Neural cell (in vitro differentiated cells): Measurements from ENCODE around the gene ARHGAP10. TPM values are rescaled to one million over a fixed set of nuclear protein-coding genes. Genes with fewer than 3 reads are reported as not detected.

Experiments used
- H2AFZ ChIP-seq: fragments of 200-600, 300-800 bp; sonication (generic), shearing (Covaris generic); 2 replicates; pipeline ENCODE4 v1.6.0; 2014; ENCODE audit warnings: low read depth, mild to moderate bottlenecking, antibody characterized with exemption, low read length, moderate library complexity
- H3F3A ChIP-seq: fragments of 200-600 bp; shearing (Covaris generic); 2 replicates; pipeline ENCODE4 v1.6.1; 2016; ENCODE audit warnings: mild to moderate bottlenecking, moderate library complexity, mixed read lengths, antibody characterized with exemption, low read length; ENCODE audit not compliant: insufficient read depth, poor library complexity, severe bottlenecking
- H3K27ac ChIP-seq: fragments of 200-600, 300-800 bp; sonication (generic), shearing (Covaris generic); 2 replicates; pipeline ENCODE4 v1.5.1; 2014; ENCODE audit warnings: mild to moderate bottlenecking, low read length, moderate library complexity
- H3K27me3 ChIP-seq: fragments of 300-800, 200-600 bp; sonication (generic), shearing (Covaris generic); 2 replicates; pipeline ENCODE4 v1.6.0; 2014; ENCODE audit warnings: mild to moderate bottlenecking, low read depth, low read length, moderate library complexity; ENCODE audit not compliant: insufficient read depth
- H3K36me3 ChIP-seq: fragments of 300-800, 200-600 bp; sonication (generic), shearing (Covaris generic); 2 replicates; pipeline ENCODE4 v1.5.1; 2014; ENCODE audit warnings: mild to moderate bottlenecking, antibody characterized with exemption, low read length, moderate library complexity; ENCODE audit not compliant: insufficient read depth
- H3K4me2 ChIP-seq: fragments of 300-800, 200-600 bp; sonication (generic), shearing (Covaris generic); 2 replicates; pipeline ENCODE4 v1.6.0; 2014; ENCODE audit warnings: mild to moderate bottlenecking, low read length
- H3K4me3 ChIP-seq: fragments of 300-800, 200-600 bp; sonication (generic), shearing (Covaris generic); 2 replicates; pipeline ENCODE4 v1.5.1; 2014; ENCODE audit warnings: mild to moderate bottlenecking, low read length, moderate library complexity
- H3K79me2 ChIP-seq: fragments of 200-600 bp; shearing (Covaris generic); replicated peaks from 2 replicates; pipeline ENCODE4 v1.6.0; 2014; ENCODE audit warnings: mild to moderate bottlenecking, low read length, moderate library complexity; ENCODE audit not compliant: insufficient read depth
- H3K9ac ChIP-seq: fragments of 300-800, 200-600 bp; sonication (generic), shearing (Covaris generic); 2 replicates; pipeline ENCODE4 v1.6.1; 2016; ENCODE audit warnings: mild to moderate bottlenecking, low read length, mixed read lengths
- H3K9me2 ChIP-seq: fragments of 200-600 bp; shearing (Covaris generic); 2 replicates; pipeline ENCODE4 v1.6.1; 2016; ENCODE audit warnings: mild to moderate bottlenecking, low read length, mixed read lengths; ENCODE audit not compliant: insufficient read depth
- H3K9me3 ChIP-seq: fragments of 200-600, 300-800 bp; sonication (generic), shearing (Covaris generic); 2 replicates; pipeline ENCODE4 v1.6.1; 2016; ENCODE audit warnings: mild to moderate bottlenecking, mixed run types, low read length, moderate library complexity, mixed read lengths
- H4K20me1 ChIP-seq: fragments of 200-600 bp; shearing (Covaris generic); 2 replicates; pipeline ENCODE4 v1.6.1; 2016; ENCODE audit warnings: mild to moderate bottlenecking, mixed run types; ENCODE audit not compliant: insufficient read depth
- CTCF ChIP-seq: fragments of 450-650 bp; IDR thresholded peaks from 2 replicates; pipeline ENCODE4 v1.5.1; 2014; ENCODE audit warnings: antibody characterized with exemption, mild to moderate bottlenecking, moderate library complexity; ENCODE audit not compliant: poor library complexity, severe bottlenecking
- EP300 ChIP-seq: fragments of 450-650 bp; conservative IDR thresholded peaks from 2 replicates; pipeline ENCODE4 v1.6.1; 2014; ENCODE audit warnings: antibody characterized with exemption, mild to moderate bottlenecking, moderate library complexity; ENCODE audit not compliant: poor library complexity, severe bottlenecking
- EZH2 ChIP-seq: fragments of 200-600, 300-800 bp; shearing (Covaris generic), sonication (generic); IDR thresholded peaks from 2 replicates; pipeline ENCODE4 v1.6.1; 2014; ENCODE audit warnings: antibody characterized with exemption, low read length, borderline replicate concordance, mild to moderate bottlenecking; ENCODE audit not compliant: insufficient read depth, poor library complexity, severe bottlenecking
- MXI1 ChIP-seq: fragments of 450-650 bp; conservative IDR thresholded peaks from 2 replicates; pipeline ENCODE4 v1.6.1; 2014; ENCODE audit warnings: antibody characterized with exemption, mild to moderate bottlenecking; ENCODE audit not compliant: poor library complexity, severe bottlenecking
- POLR2AphosphoS5 ChIP-seq: IDR thresholded peaks from 2 replicates; pipeline ENCODE4 v1.6.1; 2012
- RAD21 ChIP-seq: fragments of 450-650 bp; conservative IDR thresholded peaks from 2 replicates; pipeline ENCODE4 v1.6.1; 2014; ENCODE audit warnings: antibody characterized with exemption, mild to moderate bottlenecking, moderate library complexity
- SMC3 ChIP-seq: fragments of 450-650 bp; conservative IDR thresholded peaks from 2 replicates; pipeline ENCODE4 v1.6.1; 2014; ENCODE audit warnings: antibody characterized with exemption, mild to moderate bottlenecking, moderate library complexity; ENCODE audit not compliant: poor library complexity
- TAF1 ChIP-seq: IDR thresholded peaks from 2 replicates; pipeline ENCODE4 v1.6.1; 2012; ENCODE audit warnings: low read depth
- polyA plus RNA-seq: library from polyadenylated mRNA; depleted of rRNA; stranded (reverse); fragments of >200 nt; gene quantifications from 2 replicates; pipeline ENCODE4 v1.2.3, GENCODE V29; 2014
- TF ChIP-seq, protein P1 (sequence below): IDR thresholded peaks from 2 replicates; pipeline ENCODE4 v1.6.1; 2012; ENCODE audit warnings: borderline replicate concordance

Gene ARHGAP10
- polyA plus RNA-seq, 1 donor from 2014 or later: 1.2 TPM

DNA sequence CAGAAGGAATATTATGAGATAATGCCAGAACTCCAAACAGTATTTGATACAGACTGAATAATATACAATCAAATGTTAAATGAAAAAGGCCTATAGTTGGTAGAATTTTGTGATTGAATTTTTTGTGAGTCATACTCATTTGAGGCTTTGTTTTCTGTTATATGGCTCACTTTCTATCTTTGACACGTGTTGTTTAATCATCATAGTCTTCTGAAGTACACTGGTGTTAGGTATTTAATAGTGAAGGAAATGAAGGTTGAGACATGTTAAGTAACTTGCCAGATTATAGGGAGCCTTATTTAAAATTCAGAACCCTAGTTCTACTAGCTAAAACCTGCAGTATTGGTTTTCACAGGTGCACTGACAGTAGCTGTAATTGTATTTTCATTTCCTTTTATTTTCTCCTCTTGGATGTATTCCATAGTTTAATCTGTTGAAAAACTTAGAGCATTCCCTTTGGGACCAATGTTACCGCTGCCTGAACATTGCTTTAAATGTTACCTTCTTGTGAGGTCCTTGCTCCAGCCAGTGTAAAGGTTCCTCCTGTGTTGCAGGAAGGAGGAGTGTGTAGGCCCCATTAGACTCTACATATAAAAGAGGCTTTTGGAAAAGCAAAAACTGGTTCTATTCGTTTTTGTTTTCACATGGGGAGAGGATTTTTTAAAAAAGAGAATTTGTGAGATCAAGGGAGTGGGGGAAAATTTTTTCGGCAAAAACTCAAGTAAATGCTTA is 224.1 kb downstream of the ARHGAP10 start:
- TF ChIP-seq CTCF (no peak), TAF1 (no peak), EZH2 (no peak), MXI1 (no peak), EP300 (no peak), POLR2AphosphoS5 (no peak), RAD21 (no peak), SMC3 (no peak)
- TF ChIP-seq, protein P1, sequence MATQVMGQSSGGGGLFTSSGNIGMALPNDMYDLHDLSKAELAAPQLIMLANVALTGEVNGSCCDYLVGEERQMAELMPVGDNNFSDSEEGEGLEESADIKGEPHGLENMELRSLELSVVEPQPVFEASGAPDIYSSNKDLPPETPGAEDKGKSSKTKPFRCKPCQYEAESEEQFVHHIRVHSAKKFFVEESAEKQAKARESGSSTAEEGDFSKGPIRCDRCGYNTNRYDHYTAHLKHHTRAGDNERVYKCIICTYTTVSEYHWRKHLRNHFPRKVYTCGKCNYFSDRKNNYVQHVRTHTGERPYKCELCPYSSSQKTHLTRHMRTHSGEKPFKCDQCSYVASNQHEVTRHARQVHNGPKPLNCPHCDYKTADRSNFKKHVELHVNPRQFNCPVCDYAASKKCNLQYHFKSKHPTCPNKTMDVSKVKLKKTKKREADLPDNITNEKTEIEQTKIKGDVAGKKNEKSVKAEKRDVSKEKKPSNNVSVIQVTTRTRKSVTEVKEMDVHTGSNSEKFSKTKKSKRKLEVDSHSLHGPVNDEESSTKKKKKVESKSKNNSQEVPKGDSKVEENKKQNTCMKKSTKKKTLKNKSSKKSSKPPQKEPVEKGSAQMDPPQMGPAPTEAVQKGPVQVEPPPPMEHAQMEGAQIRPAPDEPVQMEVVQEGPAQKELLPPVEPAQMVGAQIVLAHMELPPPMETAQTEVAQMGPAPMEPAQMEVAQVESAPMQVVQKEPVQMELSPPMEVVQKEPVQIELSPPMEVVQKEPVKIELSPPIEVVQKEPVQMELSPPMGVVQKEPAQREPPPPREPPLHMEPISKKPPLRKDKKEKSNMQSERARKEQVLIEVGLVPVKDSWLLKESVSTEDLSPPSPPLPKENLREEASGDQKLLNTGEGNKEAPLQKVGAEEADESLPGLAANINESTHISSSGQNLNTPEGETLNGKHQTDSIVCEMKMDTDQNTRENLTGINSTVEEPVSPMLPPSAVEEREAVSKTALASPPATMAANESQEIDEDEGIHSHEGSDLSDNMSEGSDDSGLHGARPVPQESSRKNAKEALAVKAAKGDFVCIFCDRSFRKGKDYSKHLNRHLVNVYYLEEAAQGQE: no peak
- H3K4me2 ChIP-seq: no peak overlapping the region
- H3K4me3 ChIP-seq: no peak overlapping the region

DNA sequence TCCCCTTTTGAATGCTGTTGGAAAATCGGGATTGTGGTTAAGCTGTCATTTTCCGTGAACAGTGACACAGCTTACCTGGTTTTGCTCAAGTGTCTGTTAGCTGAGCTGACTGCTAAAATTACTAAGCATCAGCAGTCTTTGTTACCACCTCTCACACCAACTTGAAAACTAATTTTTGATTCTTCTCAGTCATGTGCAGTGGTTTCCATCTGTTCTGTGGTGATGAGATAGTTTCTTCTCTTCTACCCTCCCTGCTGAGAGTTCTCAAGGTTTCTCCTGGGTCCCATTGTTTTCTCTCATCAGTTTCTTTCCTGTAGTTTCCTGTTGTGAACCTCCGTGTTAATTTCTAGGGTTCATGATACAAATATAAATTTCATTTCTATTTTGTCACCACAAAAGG is 225.6 kb downstream of the ARHGAP10 start:
- Histone ChIP-seq H3K36me3 (no peaks in the 10 kb centered on the region), H4K20me1 (no peaks in the 10 kb centered on the region), H3K9ac (no peak overlapping the region), H3K9me3 (no peaks in the 10 kb centered on the region), H3K27me3 (no peaks in the 10 kb centered on the region), H3K4me3 (no peak overlapping the region), H3K4me2 (no peak overlapping the region), H3K79me2 (no peaks in the 10 kb centered on the region), H3K27ac (no peak overlapping the region), H3K9me2 (no peaks in the 10 kb centered on the region), H2AFZ (no peak overlapping the region), H3F3A (no peaks in the 10 kb centered on the region)
- no peak for TF ChIP-seq EZH2
- no peak for TF ChIP-seq TAF1
- TF ChIP-seq, protein P1: no peak
- no peak for TF ChIP-seq RAD21
- TF ChIP-seq SMC3: no peak
- TF ChIP-seq EP300: no peak
- no peak for TF ChIP-seq MXI1
- no peak for TF ChIP-seq POLR2AphosphoS5
- no peak for TF ChIP-seq CTCF

More for the DNA sequence above, 224.1 kb downstream of the ARHGAP10 start:
- no peaks in the 10 kb centered on the region for H3K27me3 ChIP-seq
- H3K36me3 ChIP-seq: no peaks in the 10 kb centered on the region
- H2AFZ ChIP-seq: no peak overlapping the region
- H3K9me2 ChIP-seq: no peaks in the 10 kb centered on the region
- H3K9me3 ChIP-seq: no peaks in the 10 kb centered on the region
- H3F3A ChIP-seq: no peaks in the 10 kb centered on the region
- no peak overlapping the region for H3K9ac ChIP-seq
- no peak overlapping the region for H3K27ac ChIP-seq
- no peaks in the 10 kb centered on the region for H3K79me2 ChIP-seq
- H4K20me1 ChIP-seq: no peaks in the 10 kb centered on the region
